HG03135 (cell line): Measurements from ENCODE around the gene HTR4.

Experiments used
- ATAC-seq: cut with Tn5 transposase; IDR thresholded peaks from one replicate; pipeline ENCODE4 v1.9.1; 2021; ENCODE audit warnings: mild to moderate bottlenecking, moderate library complexity; ENCODE audit not compliant: unreplicated experiment

The HTR4 gene

DNA sequence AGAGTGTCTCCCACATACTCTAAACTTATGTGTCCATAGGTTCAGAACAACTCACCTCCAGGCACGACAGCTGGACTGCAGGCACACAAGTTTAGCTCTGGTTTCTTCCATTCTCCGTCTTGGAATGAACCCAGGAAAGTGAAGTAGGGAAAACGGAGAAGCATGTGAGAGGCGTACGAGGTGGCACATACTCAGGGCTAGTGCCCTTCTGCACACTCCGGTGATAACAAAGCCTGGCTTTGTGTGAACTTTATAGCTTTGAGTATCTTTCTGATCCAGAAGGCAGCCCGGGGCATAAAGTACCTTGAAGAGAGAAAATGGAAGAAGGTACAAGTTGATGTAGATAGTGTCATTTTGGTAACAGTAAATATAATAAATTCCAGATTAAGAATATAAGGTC, 11.1 kb upstream of the HTR4 start:
- no peak for ATAC-seq

DNA sequence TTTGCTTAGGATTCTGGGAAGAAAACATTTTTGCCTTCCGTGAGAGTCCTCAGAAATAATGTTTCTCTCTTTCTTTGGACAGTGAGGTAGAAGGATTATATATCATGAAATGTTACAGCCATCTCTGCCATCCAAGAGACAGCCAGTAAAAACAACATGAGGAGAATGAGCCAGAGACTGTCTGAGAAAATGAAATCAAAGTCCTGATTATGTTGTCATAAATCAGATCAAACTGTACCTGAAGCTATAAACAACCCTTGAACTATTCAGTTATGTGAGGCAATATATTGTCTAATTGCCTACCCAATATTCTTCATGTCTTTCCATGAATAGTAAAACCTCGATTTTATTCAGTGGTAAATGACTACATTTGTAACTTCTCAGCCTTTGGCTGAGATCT, 9.2 kb upstream of the HTR4 start:
- no peak for ATAC-seq

DNA sequence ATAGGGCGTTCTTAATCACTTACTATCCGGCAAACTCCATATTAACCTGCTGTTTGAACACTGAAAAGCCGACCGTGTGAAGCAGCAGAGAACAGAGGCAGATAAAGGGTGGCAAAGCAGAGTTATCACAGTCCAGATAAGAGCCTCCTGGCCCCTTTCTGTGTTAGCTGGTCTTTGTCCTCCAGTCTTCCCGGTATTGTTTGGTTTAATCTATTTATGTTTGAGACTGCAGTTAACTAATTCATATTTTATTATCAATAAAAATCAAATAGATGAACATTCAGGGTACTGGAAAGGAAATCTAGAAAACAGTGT, 6.0 kb upstream of the HTR4 start:
- no peak for ATAC-seq

DNA sequence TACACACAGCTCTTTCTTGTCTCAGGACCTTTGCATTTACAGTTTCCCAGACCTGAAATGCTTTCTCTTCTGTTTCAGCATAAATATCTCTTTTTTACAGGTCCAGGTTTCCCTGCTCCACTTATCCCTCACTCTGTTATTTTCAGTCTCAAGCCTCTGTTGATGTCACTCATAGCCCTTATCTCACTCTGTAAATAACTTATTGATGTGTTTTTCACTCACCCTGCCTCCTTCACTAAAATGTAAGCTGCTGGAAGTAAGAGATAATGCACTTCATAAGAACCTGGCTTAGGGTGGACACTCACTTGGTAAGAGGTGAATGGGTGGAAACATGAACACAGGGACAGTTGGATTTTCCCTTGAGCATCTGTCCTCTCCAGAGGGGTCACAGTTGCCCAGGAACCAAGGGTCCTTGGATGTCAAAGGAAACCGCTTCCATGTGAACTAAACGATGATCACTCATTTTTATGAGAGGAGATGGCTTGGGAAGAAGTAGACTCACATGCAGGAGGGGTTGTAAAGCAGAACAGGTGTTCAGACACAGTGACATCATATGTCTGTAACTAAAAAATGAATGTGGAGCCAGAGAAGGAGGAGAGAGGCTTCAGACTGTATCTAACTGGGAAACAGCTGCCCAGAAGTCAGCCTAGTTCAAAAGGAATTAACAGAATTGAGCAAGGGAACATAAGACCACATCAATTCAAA, 5.5 kb upstream of the HTR4 start:
- ATAC-seq, result no peak

DNA sequence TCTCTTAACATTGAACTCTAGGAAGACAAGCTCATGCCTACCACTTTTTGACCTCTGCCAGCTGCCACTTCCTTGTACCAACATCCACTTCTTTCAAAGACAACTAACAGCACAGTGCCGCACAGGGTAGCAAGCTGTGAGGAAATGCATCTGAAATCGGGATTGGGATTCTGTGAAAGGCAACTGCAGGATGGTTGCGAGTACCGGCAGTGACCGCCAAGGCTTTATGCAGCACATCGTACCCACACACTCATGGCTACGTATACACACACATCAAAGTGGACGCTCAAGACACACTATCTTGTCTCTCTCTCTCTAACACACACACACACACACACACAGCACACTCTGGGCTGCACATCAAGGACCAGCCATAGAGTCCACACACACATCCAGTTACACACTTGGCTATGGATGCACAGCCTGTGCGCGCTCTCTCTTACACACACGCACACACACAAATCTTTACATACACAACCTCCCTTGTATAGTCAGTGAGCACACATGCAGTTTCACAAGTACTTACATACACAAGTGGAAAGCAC, 964 bp downstream of the HTR4 start:
- no peak for ATAC-seq

DNA sequence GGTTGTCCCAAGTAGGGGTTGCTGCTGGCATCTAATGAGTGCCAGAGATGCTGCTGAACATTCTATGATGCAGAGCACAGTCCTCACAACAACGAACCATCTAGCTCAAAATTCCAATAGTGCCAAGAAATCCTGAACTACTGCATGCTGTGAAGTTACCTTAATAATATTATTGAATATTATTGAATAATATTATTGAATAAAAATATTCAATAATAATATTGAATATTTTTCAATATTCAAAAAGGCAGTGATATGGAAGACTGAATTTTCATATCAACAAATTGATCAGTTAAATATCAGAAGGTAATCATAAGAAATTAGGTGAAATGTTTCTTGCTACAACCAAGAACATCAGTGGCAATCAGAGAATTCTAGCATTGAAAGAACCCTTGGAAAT, 2.8 kb downstream of the HTR4 start:
- no peak for ATAC-seq

DNA sequence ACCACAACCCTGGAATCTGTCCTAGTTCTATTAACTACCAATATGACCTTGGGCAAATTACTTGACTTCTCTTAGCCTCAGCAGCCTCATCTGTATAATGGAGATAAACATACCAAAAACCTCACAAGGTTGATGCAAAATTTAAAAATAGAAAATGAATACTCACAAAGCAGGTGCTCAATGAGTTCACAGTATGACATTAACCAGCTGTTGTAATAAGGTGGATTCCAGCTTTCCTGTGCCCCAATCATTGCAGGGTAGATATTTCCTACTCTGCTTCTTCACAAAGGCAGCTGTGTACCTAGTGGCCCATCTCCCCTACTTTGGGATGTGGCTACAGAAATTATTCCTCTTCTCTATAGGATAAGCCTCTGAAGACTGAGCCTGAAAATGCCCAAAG, 8.8 kb downstream of the HTR4 start:
- no peak for ATAC-seq

DNA sequence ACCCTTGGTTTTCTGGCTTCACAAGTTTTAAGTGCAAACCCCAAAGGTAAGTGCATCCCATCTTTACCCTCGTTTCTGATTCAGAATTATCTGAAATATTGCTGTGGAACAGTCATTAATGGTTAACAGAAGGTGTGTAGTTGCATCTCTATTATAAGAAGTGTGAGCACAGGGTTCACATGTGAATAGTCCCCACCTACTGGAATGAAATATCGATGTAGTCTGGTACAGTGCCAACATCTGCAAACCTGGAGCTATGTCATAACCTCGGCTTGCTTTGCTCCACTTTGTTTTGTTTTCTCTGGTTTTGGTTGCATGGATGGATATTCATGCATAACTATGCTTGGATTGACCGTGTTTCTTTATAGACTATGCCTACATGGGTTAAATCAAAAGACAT, 12.6 kb downstream of the HTR4 start:
- ATAC-seq, result no peak

DNA sequence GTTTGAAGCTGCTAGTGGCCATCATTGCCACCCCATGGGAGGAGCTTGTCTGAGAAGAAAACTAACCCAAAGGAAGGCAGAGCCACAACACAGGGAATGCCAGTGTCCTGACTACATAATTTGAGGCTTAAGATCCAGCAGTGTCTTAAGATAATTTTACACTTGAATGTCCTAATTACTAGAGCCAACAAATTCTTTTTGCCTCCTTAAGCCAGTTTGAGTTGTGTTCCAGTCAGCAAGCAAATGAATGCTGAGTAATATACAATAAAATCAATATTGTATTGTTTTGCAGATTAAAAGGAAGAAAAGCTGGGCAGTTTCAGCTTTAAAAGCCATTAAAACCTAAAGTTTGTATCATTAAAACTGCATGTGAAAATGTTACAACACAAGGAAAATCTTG, 13.9 kb downstream of the HTR4 start:
- ATAC-seq, result no peak

DNA sequence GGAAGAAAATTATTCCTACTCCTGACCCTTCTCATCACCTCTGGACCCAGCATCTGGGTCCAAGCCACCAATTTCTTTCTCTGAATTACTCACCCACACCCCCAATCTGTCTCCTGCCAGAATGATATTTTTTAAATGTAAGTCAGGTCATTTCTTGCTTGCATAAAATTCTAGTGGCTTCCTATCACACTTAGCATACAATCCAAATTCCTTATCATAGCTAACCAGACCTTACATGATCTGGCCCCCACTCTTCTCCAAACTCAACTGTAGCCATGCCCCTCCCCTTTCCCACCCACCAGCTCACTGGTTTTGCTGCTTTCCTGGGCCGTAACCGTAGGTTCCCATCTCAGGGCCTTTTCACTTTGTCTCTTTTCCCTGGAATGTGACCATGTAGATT, 15.2 kb downstream of the HTR4 start:
- ATAC-seq, result no peak

DNA sequence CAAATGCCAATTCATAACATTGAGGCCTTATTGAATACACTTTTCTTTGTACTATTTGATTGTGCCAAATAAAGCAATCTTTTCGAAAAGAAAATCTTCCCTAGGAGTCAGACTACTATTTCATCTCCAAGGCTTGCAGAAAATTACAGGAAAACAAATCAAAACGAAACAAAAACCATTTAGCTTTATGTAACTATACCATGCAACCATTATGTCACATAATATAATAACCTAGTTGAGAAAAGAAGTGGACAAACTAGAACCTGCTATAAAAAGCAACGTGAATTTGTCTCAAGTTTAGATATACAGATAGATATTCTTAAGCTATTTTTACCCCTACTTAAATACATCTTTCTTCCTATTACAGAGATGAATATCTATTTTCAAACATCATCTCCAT, 18.0 kb downstream of the HTR4 start:
- no peak for ATAC-seq

DNA sequence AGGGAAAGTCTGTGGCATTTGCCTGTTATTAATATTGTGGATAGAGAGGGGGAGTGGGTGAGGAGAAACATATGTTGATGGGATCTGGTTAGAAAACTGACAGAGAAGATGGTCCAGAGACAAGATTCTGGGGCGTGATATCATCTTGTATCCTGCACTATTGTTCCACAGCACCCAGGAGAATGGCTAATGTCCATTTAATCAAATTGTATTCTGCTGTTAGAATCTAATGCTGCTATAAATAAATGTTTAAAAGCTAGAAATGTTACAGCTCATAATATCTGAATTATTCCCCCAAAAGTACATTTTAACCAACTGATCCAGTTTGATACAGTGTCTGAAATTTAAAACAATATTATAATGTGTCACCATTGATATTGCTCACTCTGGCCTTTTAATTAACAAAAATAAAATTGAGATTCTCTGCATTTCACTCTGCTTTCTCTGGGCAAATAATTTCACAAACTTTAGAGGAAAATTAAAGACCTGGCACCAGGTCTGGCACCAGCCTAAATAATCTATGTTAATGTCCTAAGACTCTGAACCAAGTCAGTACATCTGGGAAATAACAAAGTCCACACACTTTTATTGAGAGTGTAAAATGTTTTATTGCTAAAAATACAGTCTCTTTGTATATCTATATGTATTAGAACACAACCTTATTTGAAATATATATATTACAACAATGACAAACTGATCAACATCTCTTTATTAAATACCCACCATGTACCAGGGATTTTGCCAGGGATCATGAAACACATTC, 18.8 kb downstream of the HTR4 start:
- ATAC-seq, result no peak

DNA sequence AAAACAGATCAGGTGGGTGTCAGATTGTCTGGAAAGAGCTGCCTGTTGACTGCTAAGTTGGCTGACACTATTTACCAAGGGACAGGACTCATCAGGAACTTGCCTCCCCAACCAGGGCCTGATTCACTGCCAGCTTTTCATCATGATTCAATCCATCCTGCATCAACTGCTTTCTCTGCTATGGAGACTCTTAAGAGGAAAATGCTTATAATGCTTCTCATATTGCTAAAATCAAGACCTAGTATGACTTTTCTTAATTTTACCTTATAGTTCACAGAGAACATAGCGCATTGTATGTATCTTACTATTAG, 21.3 kb downstream of the HTR4 start:
- ATAC-seq, result no peak

DNA sequence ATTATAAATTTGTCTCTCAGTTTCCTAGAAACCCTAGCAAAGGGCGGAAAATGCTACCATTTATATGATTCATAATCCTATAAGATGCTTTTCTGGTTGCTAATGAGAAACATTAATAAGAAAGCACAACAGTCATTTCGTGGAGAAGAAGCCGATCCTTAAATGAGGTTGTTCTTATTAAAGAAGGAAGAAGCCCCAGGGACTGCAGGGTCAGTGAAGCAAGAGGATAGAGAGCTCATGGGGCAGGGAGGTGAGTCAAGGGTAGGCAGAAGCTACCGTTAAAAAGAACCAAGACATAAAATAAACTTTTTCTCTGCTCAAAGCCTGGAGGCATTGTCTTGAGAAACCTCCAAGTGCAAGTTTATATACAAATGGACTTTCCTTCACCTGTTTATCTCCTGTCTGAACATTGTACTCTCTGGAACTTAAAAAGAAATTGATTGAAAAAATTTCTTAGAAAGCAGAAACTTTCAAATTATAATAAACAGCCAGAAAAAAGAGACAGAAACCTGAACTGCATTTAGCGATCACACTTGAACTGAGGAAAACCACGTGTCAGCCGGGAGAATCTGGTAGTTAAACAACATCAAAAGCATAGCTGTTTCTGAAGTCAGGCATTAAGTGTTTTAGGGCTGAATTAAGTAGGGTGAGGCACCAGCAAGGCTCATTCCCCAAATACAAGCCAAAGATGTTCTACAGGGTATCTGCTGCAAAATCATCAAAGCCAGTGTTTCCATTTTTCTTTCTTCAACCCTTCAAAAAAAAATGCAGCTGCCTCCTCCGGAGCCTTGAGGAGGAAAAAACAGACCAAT, 21.9 kb downstream of the HTR4 start:
- ATAC-seq, result no peak

DNA sequence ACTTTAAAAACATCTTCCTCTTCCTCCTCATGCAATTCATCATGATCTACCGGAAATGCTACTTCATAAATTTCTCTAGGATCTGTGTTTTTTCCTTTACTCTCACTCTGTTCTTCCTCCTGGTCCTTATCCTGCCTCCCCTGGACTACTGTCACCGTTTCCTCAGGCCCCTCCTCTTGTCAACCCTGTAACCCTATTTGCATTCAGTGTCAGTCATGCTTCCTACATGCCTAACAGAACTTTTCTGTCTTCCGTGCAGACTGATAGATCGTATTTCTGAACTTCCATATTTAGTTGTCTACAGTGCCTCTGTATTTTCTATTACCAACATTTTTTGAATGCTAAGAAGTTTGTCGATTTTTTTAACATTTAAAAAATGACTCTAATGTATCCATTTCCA, 27.3 kb downstream of the HTR4 start:
- no peak for ATAC-seq

DNA sequence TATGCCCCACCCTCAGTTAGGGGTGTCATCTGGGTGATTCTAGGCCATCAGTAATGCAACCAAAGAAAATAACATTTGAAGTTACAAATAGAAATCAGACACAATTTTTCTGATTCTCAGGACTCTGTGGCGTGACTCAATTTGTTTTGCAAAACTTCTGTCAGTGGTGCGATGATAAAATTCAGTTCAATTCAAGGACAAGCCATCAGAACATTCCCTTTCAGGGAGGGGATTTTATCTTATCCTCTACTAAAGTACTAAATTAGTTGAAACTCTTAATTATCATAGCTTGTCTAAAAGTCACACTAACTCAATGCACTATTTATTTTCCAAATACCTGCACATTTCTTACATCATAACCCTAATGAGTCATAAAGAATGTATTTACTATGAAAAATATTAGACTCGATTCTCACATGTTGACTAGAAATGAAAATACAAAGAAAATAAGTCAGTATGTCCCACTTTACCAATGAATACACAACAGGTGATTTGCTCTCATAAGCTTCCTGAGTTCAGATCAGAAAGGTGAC, 28.2 kb downstream of the HTR4 start:
- no peak for ATAC-seq

DNA sequence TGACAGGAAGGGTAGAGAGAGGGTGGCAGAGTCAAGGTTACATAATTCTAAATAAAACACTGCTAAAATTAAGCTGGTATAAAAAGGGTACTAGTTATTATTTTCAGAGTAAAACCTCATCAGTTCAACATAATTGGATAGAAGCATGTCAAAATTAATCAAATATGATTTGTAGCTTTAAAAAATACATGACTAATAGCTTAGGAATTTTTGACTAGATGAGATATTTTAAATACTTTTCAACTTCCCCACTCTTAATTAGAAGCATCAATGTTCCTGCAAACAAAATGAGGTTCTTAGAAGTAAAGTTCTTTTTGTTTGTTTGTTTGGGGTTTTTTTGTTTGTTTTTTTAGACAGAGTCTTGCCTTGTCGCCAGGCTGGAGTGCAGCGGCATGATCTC, 29.1 kb downstream of the HTR4 start:
- no peak for ATAC-seq

DNA sequence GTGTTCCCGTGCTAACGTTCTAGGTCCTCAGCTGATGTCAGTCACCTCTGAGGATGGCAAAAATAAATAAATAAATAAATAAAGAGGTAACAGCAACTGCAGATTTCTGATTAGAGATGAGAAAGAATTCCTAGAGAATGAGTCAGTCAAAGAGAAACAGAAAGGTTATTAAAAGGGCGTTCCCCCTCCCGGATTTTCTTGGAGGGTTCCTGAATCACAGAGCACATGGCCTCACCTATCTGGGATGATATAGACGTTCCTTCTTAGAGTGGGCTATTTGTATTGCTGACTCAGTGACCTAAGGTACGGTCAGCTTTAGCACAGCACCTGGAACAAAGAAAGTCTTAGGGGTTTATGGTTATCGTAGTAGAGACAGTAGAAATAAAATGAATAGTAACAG, 30.6 kb downstream of the HTR4 start:
- ATAC-seq, result no peak

DNA sequence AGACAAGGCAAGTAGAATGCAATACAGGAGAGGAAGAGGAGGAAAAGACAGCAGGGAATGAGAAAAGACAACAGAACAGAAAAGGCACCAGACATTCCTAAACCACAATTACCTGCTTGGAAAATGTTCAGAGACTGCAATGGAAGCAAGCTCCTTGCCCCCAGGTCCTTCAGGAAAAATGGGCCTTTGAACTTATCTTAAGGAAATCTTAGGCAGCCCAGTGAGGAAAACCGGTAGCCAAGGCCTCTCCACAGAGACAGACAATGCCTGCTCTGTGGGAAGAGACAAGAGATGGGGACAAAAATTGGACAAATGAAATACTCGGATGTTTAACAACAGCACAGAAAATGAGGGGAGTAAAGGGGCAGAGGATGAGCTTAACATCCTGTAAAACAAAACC, 31.2 kb downstream of the HTR4 start:
- ATAC-seq, result no peak

DNA sequence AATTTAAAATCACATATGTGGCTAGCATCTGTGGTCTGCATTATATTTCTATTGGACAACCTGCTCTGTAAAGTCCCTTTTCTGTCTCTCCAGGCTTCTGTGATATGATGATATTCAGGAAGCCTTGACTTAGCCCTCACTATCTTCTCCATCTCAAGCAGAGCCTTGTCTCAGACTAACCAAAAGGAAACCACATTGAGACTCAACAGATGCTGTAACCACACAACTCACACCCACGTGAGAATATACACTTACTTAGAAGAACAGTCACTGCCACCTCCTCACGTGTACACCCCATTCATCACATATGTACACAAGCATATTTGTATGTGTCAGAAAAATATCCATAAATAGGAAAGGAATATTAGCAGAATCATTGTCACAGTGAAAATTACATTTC, 33.6 kb downstream of the HTR4 start:
- ATAC-seq, result peak; percentile 69

DNA sequence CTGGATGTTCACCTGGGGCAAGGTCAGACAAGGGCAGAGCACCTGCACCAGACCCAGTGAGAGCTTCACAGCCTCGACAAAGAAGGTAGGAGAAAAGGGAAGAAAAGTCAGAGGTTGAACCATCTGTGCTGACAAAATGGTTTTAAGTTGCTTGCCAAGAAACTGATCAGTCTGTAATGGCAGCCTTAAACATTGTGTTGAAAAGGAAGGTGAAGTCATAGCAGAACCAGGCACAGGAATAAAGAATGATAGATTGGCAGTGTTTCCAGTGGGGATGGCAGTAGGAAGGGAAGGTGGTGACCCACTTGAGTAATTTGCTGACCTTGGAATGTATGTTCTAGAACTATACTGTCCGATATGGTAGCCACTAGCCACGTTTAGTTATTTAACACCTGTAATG, 34.2 kb downstream of the HTR4 start:
- no peak for ATAC-seq

DNA sequence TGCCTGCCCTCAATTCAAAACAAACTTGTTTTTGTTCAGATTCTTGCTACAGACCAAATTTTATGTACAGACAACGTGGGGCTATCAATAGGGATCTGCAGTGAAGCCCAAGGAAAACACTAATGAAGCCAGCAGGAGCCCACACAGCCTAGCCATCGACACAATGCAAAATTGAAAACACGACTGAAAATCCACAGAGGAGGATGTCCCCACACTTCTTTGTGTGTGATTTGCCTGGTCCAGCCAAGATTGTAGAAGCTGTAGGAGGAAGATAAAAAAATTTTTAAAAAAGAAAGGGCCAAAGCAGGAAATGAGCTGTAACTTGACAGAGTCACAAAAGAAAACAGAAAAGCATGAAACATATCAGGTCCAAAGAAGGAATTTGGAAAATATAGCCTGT, 34.8 kb downstream of the HTR4 start:
- no peak for ATAC-seq
